NCI-H2227 (cell line): ENCODE results near the gene DNASE1L3.
"Not testable (repeated sequence)": the region's sequence is repeated elsewhere in the genome, so short reads cannot be mapped to it uniquely, and the experiment has no call there.

Source experiments
- DNase-seq: peaks from one replicate; lab custom pipeline; 2025; ENCODE audit not compliant: unreplicated experiment; lab: John Stamatoyannopoulos, UW

DNASE1L3 gene

GRCh38 chr3:58210761-58211460 lies at the start of gene DNASE1L3:
Gene DNASE1L3, minus strand, starts transcription at chr3:58210972. Its CDS starts 66 bp downstream, at chr3:58210906.
- no peak for DNase-seq

- DNase-seq: no peak
These were observed 49.5 kb upstream of the DNASE1L3 start for GRCh38 chr3:58260261-58260731.

GRCh38 chr3:58258392-58259055 lies 47.8 kb upstream of the DNASE1L3 start:
- DNase-seq: no peak

GRCh38 chr3:58256511-58256910 lies 45.7 kb upstream of the DNASE1L3 start:
- no peak for DNase-seq

- DNase-seq: no peak
These were observed 45.3 kb upstream of the DNASE1L3 start for GRCh38 chr3:58256061-58256460.

- DNase-seq: no peak
These were observed 43.4 kb upstream of the DNASE1L3 start for GRCh38 chr3:58254144-58254543.

- DNase-seq: no peak
These were observed 40.9 kb upstream of the DNASE1L3 start for GRCh38 chr3:58251631-58252035.

GRCh38 chr3:58250093-58250707 lies 39.4 kb upstream of the DNASE1L3 start:
- no peak for DNase-seq

GRCh38 chr3:58249358-58250092 lies 38.8 kb upstream of the DNASE1L3 start:
- DNase-seq: peak; percentile 67

GRCh38 chr3:58246148-58247047 lies 35.6 kb upstream of the DNASE1L3 start:
- no peak for DNase-seq

- no peak for DNase-seq
These were observed 33.3 kb upstream of the DNASE1L3 start for GRCh38 chr3:58243976-58244585.

- DNase-seq: not testable (repeated sequence)
These were observed 32.1 kb upstream of the DNASE1L3 start for GRCh38 chr3:58242860-58243259.

- no peak for DNase-seq
These were observed 31.6 kb upstream of the DNASE1L3 start for GRCh38 chr3:58242340-58242739.

GRCh38 chr3:58241306-58242044 lies 30.7 kb upstream of the DNASE1L3 start:
- no peak for DNase-seq

GRCh38 chr3:58238830-58239229 lies 28.1 kb upstream of the DNASE1L3 start:
- no peak for DNase-seq

- peak; percentile 48 for DNase-seq
These were observed 27.3 kb upstream of the DNASE1L3 start for GRCh38 chr3:58237941-58238681.

GRCh38 chr3:58237238-58237940 lies 26.6 kb upstream of the DNASE1L3 start, which contains the start of gene ABHD6:
Gene ABHD6, plus strand, starts transcription at chr3:58237792. Its CDS starts 18,795 bp downstream, at chr3:58256587.
- peak; percentile 76 for DNase-seq
